GM12878 (cell line): ENCODE measurements around the gene CLN3. TPM values are rescaled to one million over a fixed set of nuclear protein-coding genes. Genes with fewer than 3 reads are reported as not detected.

ENCODE experiments used
- ATAC-seq: fragments of 200-7000 bp; cut with Tn5 transposase; 3 replicates; pipeline ENCODE4 v1.9.1; 2020; ENCODE audit warnings: mild to moderate bottlenecking, moderate library complexity
- BruUV-seq: library from RNA; stranded (reverse); fragments of 400-500 nt; replicated peaks from 2 replicates; lab custom pipeline; 2021; lab: Mats Ljungman, UMichigan
- CTCF ChIA-PET: fragments of 300-600 bp; sonication (Branson Sonifier 250); formaldehyde crosslinking; extraction: SDS; loops from one replicate; lab custom pipeline; 2021; ENCODE audit warnings: inconsistent platforms; lab: Yijun Ruan, JAX
- POLR2A ChIA-PET: fragments of 350-600 bp; formaldehyde crosslinking; extraction: SDS; loops from one replicate; lab custom pipeline; 2021; ENCODE audit warnings: inconsistent platforms; lab: Charles Lee
- RAD21 ChIA-PET: fragments of 300-600 bp; sonication (Branson Sonifier 250); formaldehyde crosslinking; loops from one replicate; lab custom pipeline; 2023; ENCODE audit warnings: antibody characterized with exemption; ENCODE audit not compliant: unreplicated experiment; lab: Charles Lee
- SMC1A ChIA-PET: fragments of 300-600 bp; sonication (Branson Sonifier 250); formaldehyde crosslinking; loops from one replicate; lab custom pipeline; 2023; ENCODE audit not compliant: unreplicated experiment, uncharacterized antibody; lab: Charles Lee
- DNase-seq: peaks from one replicate; pipeline ENCODE4 v3.0.0-alpha.2; 2011; ENCODE audit warnings: low read depth, low spot score
- FAIRE-seq: peaks from 3 replicates; lab custom pipeline; 2011; peaks lifted over from hg19 to GRCh38; lab: Jason Lieb, UNC
- H2AFZ ChIP-seq: 2 replicates; pipeline ENCODE4 v1.6.0; 2011; ENCODE audit warnings: low read depth, low read length, control low read depth; ENCODE audit not compliant: control insufficient read depth
- H3K27ac ChIP-seq: 2 replicates; pipeline ENCODE4 v1.5.1; 2011; ENCODE audit warnings: control low read depth; ENCODE audit not compliant: control insufficient read depth, insufficient read depth
- H3K27me3 ChIP-seq, 2 experiments: replicated peaks in 1 of 2; 2 replicates each; pipeline versions ENCODE4 v1.6.0 to v1.6.1; 2011; ENCODE audit warnings: low read length in 1 of 2; ENCODE audit not compliant: control insufficient read depth in 2 of 2, insufficient read depth in 2 of 2
- H3K36me3 ChIP-seq, 2 experiments: 2 replicates each; pipeline ENCODE4 v1.5.1; 2011; ENCODE audit warnings: low read length in 1 of 2; ENCODE audit not compliant: control insufficient read depth in 2 of 2, insufficient read depth in 2 of 2
- H3K4me1 ChIP-seq: 2 replicates; pipeline ENCODE4 v1.6.1; 2011; ENCODE audit warnings: mild to moderate bottlenecking, low read length, moderate library complexity, mixed read lengths; ENCODE audit not compliant: control insufficient read depth, insufficient read depth
- H3K4me2 ChIP-seq: 2 replicates; pipeline ENCODE4 v1.6.0; 2011; ENCODE audit warnings: control low read depth; ENCODE audit not compliant: control insufficient read depth, insufficient read depth
- H3K4me3 ChIP-seq: fragments of 200-600 bp; sonication (generic); 2 replicates; pipeline ENCODE4 v1.5.1; 2016
- H3K79me2 ChIP-seq: 2 replicates; pipeline ENCODE4 v1.6.0; 2011; ENCODE audit warnings: low read length; ENCODE audit not compliant: control insufficient read depth, insufficient read depth
- H3K9ac ChIP-seq: 2 replicates; pipeline ENCODE4 v1.8.0; 2011; ENCODE audit warnings: low read length, control low read depth, mixed read lengths; ENCODE audit not compliant: control insufficient read depth, insufficient read depth
- H3K9me3 ChIP-seq: replicated peaks from 3 replicates; pipeline ENCODE4 v1.5.1; 2011; ENCODE audit warnings: mild to moderate bottlenecking, low read length; ENCODE audit not compliant: control insufficient read depth, insufficient read depth
- H4K20me1 ChIP-seq: 2 replicates; pipeline ENCODE4 v1.6.0; 2011; ENCODE audit not compliant: control insufficient read depth, insufficient read depth
- BCL3 ChIP-seq: IDR thresholded peaks from 2 replicates; pipeline ENCODE4 v1.6.1; 2011; ENCODE audit warnings: borderline replicate concordance, low read depth, mild to moderate bottlenecking, moderate library complexity, low read length; ENCODE audit not compliant: insufficient read depth, poor library complexity, severe bottlenecking
- FOXM1 ChIP-seq: IDR thresholded peaks from 2 replicates; pipeline ENCODE4 v1.6.1; 2012; ENCODE audit warnings: low read depth, mild to moderate bottlenecking, inconsistent platforms, low read length, moderate library complexity
- POLR2AphosphoS5 ChIP-seq: IDR thresholded peaks from 2 replicates; pipeline ENCODE4 v1.6.1; 2011; ENCODE audit warnings: mild to moderate bottlenecking, low read length, inconsistent platforms
- SMAD1 ChIP-seq: fragments of 450-650 bp; IDR thresholded peaks from 2 replicates; pipeline ENCODE4 v1.6.1; 2018; ENCODE audit warnings: mild to moderate bottlenecking, low read depth; ENCODE audit not compliant: partially characterized antibody
- WGBS: methylation state at CpG from one replicate; pipeline ENCODE4 v1.1.6; 2016; ENCODE audit warnings: low lambda C conversion rate; ENCODE audit not compliant: insufficient replicate concordance, insufficient coverage; ENCODE audit errors: missing lambda C conversion rate; 5-methylcytosine and 5-hydroxymethylcytosine counted together
- in situ Hi-C: fragments of 300-500 bp; cut with MboI; formaldehyde crosslinking; loops from 9 replicates; pipeline ENCODE4 v1.14.3; 2018; ENCODE audit warnings: mixed read lengths
- intact Hi-C: fragments of 100-400 bp; cut with micrococcal nuclease; formaldehyde crosslinking; loops from one replicate; pipeline ENCODE4 v1.14.2; 2022; ENCODE audit not compliant: unreplicated experiment
- polyA plus RNA-seq, 11 experiments: library from polyadenylated mRNA; depleted of rRNA in 4 of 11; unstranded in 6 of 11; stranded (reverse) in 5 of 11; fragments of >200 nt; fragmentation: Nextera tagmentation in 4 of 11; fragmentation: Illumina TruSeq in 1 of 11; extraction: Ambion mirVana in 4 of 11; extraction: Trizol in 1 of 11; gene quantifications; 1 replicate in 1 of 11; 2 replicates in 10 of 11; pipeline versions ENCODE4 v1.2.1 to v1.2.3, GENCODE V29; 2011 to 2016; ENCODE audit warnings: inconsistent platforms in 2 of 11, missing spikeins in 2 of 11, low read depth in 1 of 11
- total RNA-seq, 4 experiments: library from RNA; depleted of rRNA in 3 of 4; stranded (reverse); fragments of >200 nt in 3 of 4; fragmentation: Illumina TruSeq in 1 of 4; extraction: Trizol in 1 of 4; gene quantifications; 2 replicates each; pipeline versions ENCODE4 v1.2.1 to v1.2.3, GENCODE V29; 2013 to 2021

Gene CLN3
- total and polyA plus RNA-seq, 10 of the 15 experiments (the other 5 are each of a cell fraction or from before 2014, with no cell fraction given), result 2.3 to 25.0 (median 16.6) TPM

GRCh38 chr16:28477311-28477920 is 14.5 kb downstream of the CLN3 start:
- in situ Hi-C loops (no loop called here), intact Hi-C loops (no loop called here)
- DNase-seq, result no peak
- BruUV-seq, result no TSS peak
- ChIA-PET SMC1A (no interaction called here), POLR2A (no interaction called here), CTCF (no interaction called here), RAD21 (no interaction called here)
- peaks cover 0 to 2% of the 10 kb centered on the region in 2 experiments; a peak in 2 of 4 replicates for H3K36me3 ChIP-seq
- 96% methylated on average over 14 of the region's 14 CpGs for WGBS
- H3K4me1 ChIP-seq, result no peaks in the 10 kb centered on the region; the same call in 1 of the 2 replicates
- no peak for ATAC-seq
- H3K9ac ChIP-seq, result no peak overlapping the region
- no peak overlapping the region for H2AFZ ChIP-seq
- no peaks in the 10 kb centered on the region for H4K20me1 ChIP-seq
- H3K27me3 ChIP-seq, result no peaks in the 10 kb centered on the region
- no peaks in the 10 kb centered on the region for H3K79me2 ChIP-seq
- H3K27ac ChIP-seq, result no peak overlapping the region
- no peak overlapping the region for H3K4me3 ChIP-seq
- no peaks in the 10 kb centered on the region for H3K9me3 ChIP-seq
- H3K4me2 ChIP-seq, result no peak overlapping the region
- no peak for TF ChIP-seq POLR2AphosphoS5
- no peak for TF ChIP-seq FOXM1
- no peak for TF ChIP-seq SMAD1
- FAIRE-seq, result no peak

GRCh38 chr16:28475221-28475620 is 16.7 kb downstream of the CLN3 start:
- Histone ChIP-seq H3K79me2 (no peaks in the 10 kb centered on the region), H3K27me3 (no peaks in the 10 kb centered on the region), H3K4me2 (no peak overlapping the region), H3K27ac (no peak overlapping the region), H4K20me1 (no peaks in the 10 kb centered on the region), H3K4me3 (no peak overlapping the region), H3K9ac (no peak overlapping the region), H3K4me1 (no peaks in the 10 kb centered on the region; the same call in 1 of the 2 replicates), H2AFZ (no peak overlapping the region), H3K36me3 (no peaks in the 10 kb centered on the region; a peak in 2 of 4 replicates)
- in situ Hi-C loops, result no loop called here
- no TSS peak for BruUV-seq
- ChIA-PET SMC1A (no interaction called here), CTCF (no interaction called here), POLR2A (no interaction called here)
- FAIRE-seq, result no peak
- WGBS, result 92% methylated on average over 2 of the region's 2 CpGs
- intact Hi-C loops, result no loop called here
- no peak for TF ChIP-seq BCL3
- TF ChIP-seq, all 136 proteins: peak for 0
- RAD21 ChIA-PET, result no interaction called here
- no peak for ATAC-seq
- H3K9me3 ChIP-seq, result no peaks in the 10 kb centered on the region
- DNase-seq, result no peak
